Upper lobe of right lung (tissue), 1 donor: ENCODE data around the gene LDB2. TPM values are rescaled to one million over a fixed set of nuclear protein-coding genes. Genes with fewer than 3 reads are reported as not detected.

ENCODE experiments used
- ATAC-seq: fragments of 200-7000 bp; cut with Tn5 transposase; one replicate; pipeline ENCODE4 v1.9.1; 2020; ENCODE audit warnings: mild to moderate bottlenecking, moderate library complexity
- DNase-seq: peaks from one replicate; pipeline ENCODE4 v3.0.0-alpha.2; 2020
- H3K27ac ChIP-seq: fragments of 200-600 bp; one replicate; pipeline ENCODE4 v1.8.0; 2022
- H3K27me3 ChIP-seq: fragments of 200-600 bp; one replicate; pipeline ENCODE4 v1.8.0; 2022; ENCODE audit warnings: mild to moderate bottlenecking
- H3K36me3 ChIP-seq: fragments of 200-600 bp; one replicate; pipeline ENCODE4 v1.8.0; 2022
- H3K4me1 ChIP-seq: fragments of 200-600 bp; one replicate; pipeline ENCODE4 v1.8.0; 2022
- H3K4me3 ChIP-seq: fragments of 200-600 bp; one replicate; pipeline ENCODE4 v1.8.0; 2022; ENCODE audit warnings: mild to moderate bottlenecking
- H3K9me3 ChIP-seq: fragments of 200-600 bp; one replicate; pipeline ENCODE4 v1.8.0; 2022
- CTCF ChIP-seq: fragments of 200-600 bp; IDR thresholded peaks from one replicate; pipeline ENCODE4 v1.8.0; 2022; ENCODE audit warnings: antibody characterized with exemption
- intact Hi-C: fragments of 100-400 bp; cut with DNase I; formaldehyde crosslinking; loops from one replicate; pipeline ENCODE4 v1.11.0; 2022
- total RNA-seq: library from RNA; stranded (reverse); fragmentation: NEBNext Ultra II Directional; extraction: Animal tissue kit (Norgen Biotek cat#: 25700); gene quantifications from one replicate; pipeline ENCODE4 v1.2.1, GENCODE V29; 2021
- donor health status: DM: no; HTN: yes; CAD: no; lungs with severe emphysema.

LDB2 gene
- total RNA-seq, 1 donor from 2014 or later: 139 TPM

- no peaks in the 10 kb centered on the region for H3K4me1 ChIP-seq
- no peaks in the 10 kb centered on the region for H3K36me3 ChIP-seq
- no peak for TF ChIP-seq CTCF
- no peak overlapping the region for H3K4me3 ChIP-seq
- no peak for DNase-seq
- H3K9me3 ChIP-seq: no peaks in the 10 kb centered on the region
- no peaks in the 10 kb centered on the region for H3K27me3 ChIP-seq
- ATAC-seq: no peak
- intact Hi-C loops: no loop called here
- no peak overlapping the region for H3K27ac ChIP-seq
These were observed 78.8 kb downstream of the LDB2 start for GRCh38 chr4:16819652-16820051.

- H3K4me1 ChIP-seq: peaks cover 2% of the 10 kb centered on the region
- no peaks in the 10 kb centered on the region for H3K27me3 ChIP-seq
- no peak for DNase-seq
- H3K9me3 ChIP-seq: no peaks in the 10 kb centered on the region
- no peak overlapping the region for H3K4me3 ChIP-seq
- intact Hi-C loops: no loop called here
- no peak overlapping the region for H3K27ac ChIP-seq
- no peaks in the 10 kb centered on the region for H3K36me3 ChIP-seq
- no peak for ATAC-seq
- TF ChIP-seq CTCF: no peak
These were observed 80.4 kb downstream of the LDB2 start for GRCh38 chr4:16818005-16818404.

GRCh38 chr4:16817286-16817685 lies 81.2 kb downstream of the LDB2 start:
- no peak overlapping the region for H3K27ac ChIP-seq
- TF ChIP-seq CTCF: no peak
- ATAC-seq (no peak), DNase-seq (no peak)
- no peaks in the 10 kb centered on the region for H3K9me3 ChIP-seq
- no peaks in the 10 kb centered on the region for H3K27me3 ChIP-seq
- no peaks in the 10 kb centered on the region for H3K36me3 ChIP-seq
- H3K4me3 ChIP-seq: no peak overlapping the region
- intact Hi-C loops: no loop called here
- H3K4me1 ChIP-seq: peaks cover 4% of the 10 kb centered on the region

DNA sequence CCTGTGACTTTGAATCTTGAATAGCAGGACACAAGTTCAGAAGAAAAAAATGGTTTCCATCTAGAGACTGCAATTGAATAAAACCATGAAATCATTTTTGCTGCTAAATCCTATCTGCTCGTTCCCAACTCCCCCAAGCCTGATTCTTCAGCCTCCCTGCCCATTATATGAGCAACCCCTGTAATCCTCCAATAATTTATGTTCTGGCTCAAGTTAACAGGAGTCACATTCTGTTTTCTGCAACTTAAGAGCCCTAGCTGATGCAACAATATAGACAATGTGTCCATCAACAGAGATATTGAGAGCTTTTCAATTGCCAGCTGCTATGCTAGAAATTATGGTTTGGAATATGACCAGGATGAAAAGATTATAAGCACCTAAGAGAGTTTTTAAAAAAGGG lies 84.1 kb downstream of the LDB2 start:
- no peaks in the 10 kb centered on the region for H3K36me3 ChIP-seq
- H3K27me3 ChIP-seq: no peaks in the 10 kb centered on the region
- DNase-seq (no peak), ATAC-seq (no peak)
- no peaks in the 10 kb centered on the region for H3K9me3 ChIP-seq
- intact Hi-C loops: no loop called here
- H3K4me3 ChIP-seq: no peak overlapping the region
- H3K4me1 ChIP-seq: peaks cover 4% of the 10 kb centered on the region
- H3K27ac ChIP-seq: no peak overlapping the region
- no peak for TF ChIP-seq CTCF

GRCh38 chr4:16812041-16812440 lies 86.4 kb downstream of the LDB2 start:
- Histone ChIP-seq H3K9me3 (no peaks in the 10 kb centered on the region), H3K27ac (no peak overlapping the region), H3K27me3 (no peaks in the 10 kb centered on the region), H3K4me1 (peaks cover 4% of the 10 kb centered on the region), H3K36me3 (no peaks in the 10 kb centered on the region), H3K4me3 (no peak overlapping the region)
- TF ChIP-seq CTCF: no peak
- DNase-seq: no peak
- no peak for ATAC-seq
- intact Hi-C loops: no loop called here

DNA sequence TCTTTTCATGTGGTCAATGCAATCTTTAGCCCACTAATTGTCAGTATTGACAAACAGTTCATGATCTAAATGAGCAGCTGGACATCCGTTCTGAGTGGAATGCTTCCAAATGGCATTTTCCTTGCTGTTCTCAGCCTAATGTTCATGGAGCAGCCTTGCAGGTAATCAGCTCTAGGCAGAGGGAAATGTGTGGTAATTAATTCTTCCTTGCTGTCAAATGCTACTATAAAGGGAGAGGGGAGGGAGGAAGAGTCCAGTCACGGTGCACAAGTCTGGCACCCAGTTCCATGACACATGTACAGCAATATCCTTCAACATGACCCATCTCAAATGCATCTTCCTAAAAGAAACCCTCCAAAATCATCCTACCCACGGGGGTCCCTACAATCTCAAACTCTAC lies 88.5 kb downstream of the LDB2 start:
- intact Hi-C loops: no loop called here
- H3K27ac ChIP-seq: no peak overlapping the region
- DNase-seq: no peak
- ATAC-seq: no peak
- no peaks in the 10 kb centered on the region for H3K36me3 ChIP-seq
- no peaks in the 10 kb centered on the region for H3K27me3 ChIP-seq
- H3K9me3 ChIP-seq: no peaks in the 10 kb centered on the region
- TF ChIP-seq CTCF: no peak
- H3K4me1 ChIP-seq: peaks cover 4% of the 10 kb centered on the region
- H3K4me3 ChIP-seq: no peak overlapping the region
